K562 (cell line): ENCODE measurements around the gene SLC7A14. TPM values are rescaled to one million over a fixed set of nuclear protein-coding genes. Genes with fewer than 3 reads are reported as not detected.

Experiments
- ATAC-seq: fragments of 200-7000 bp; cut with Tn5 transposase; 3 replicates; pipeline ENCODE4 v1.9.1; 2020; ENCODE audit warnings: moderate library complexity
- BruUV-seq: library from RNA; stranded (reverse); fragments of 400-500 nt; replicated peaks from 2 replicates; lab custom pipeline; 2021; lab: Mats Ljungman, UMichigan
- CTCF ChIA-PET: fragments of 300-600 bp; formaldehyde crosslinking; extraction: SDS; loops from one replicate; lab custom pipeline; 2021; ENCODE audit warnings: low intra/inter-chr PET ratio; lab: Yijun Ruan, JAX
- POLR2A ChIA-PET: fragments of 300-600, 350-650 bp; sonication (Branson Sonifier 250); formaldehyde crosslinking; extraction: SDS; loops from one replicate; lab custom pipeline; 2021; ENCODE audit warnings: antibody characterized with exemption, inconsistent platforms; lab: Yijun Ruan, JAX
- DNase-seq, 4 experiments: peaks; one replicate each; pipeline versions ENCODE4 v3.0.0 to v3.0.0-alpha.2; 2011 to 2018; ENCODE audit warnings: low spot score in 3 of 4, mixed read lengths in 3 of 4; ENCODE audit errors: extremely low read depth in 1 of 4
- FAIRE-seq: peaks from 2 replicates; lab custom pipeline; 2011; peaks lifted over from hg19 to GRCh38; lab: Jason Lieb, UNC
- H2AFZ ChIP-seq: 2 replicates; pipeline ENCODE4 v1.6.0; 2011; ENCODE audit warnings: low read depth, low read length, control low read depth, inconsistent platforms
- H3K27ac ChIP-seq: fragments of 200-600 bp; 3 replicates; pipeline ENCODE4 v1.8.0; 2011; ENCODE audit warnings: low read depth, mild to moderate bottlenecking, control low read depth, inconsistent platforms, low read length, moderate library complexity, mixed read lengths; ENCODE audit errors: extremely low read depth
- H3K27me3 ChIP-seq, 2 experiments: fragments of 300-600 bp in 1 of 2; 2 replicates in 1 of 2; 3 replicates in 1 of 2; pipeline versions ENCODE4 v1.6.0 to v1.8.0; 2011; ENCODE audit warnings: inconsistent platforms in 2 of 2, low read length in 2 of 2, mild to moderate bottlenecking in 1 of 2, mixed read lengths in 1 of 2, moderate library complexity in 1 of 2; ENCODE audit not compliant: control insufficient read depth in 2 of 2, insufficient read depth in 2 of 2
- H3K36me3 ChIP-seq: fragments of 300-600 bp; 3 replicates; pipeline ENCODE4 v1.8.0; 2011; ENCODE audit warnings: mild to moderate bottlenecking, low read length, inconsistent platforms; ENCODE audit not compliant: control insufficient read depth, insufficient read depth
- H3K4me1 ChIP-seq, 2 experiments: fragments of 200-600 bp in 1 of 2; replicated peaks in 1 of 2; 2 replicates in 1 of 2; 3 replicates in 1 of 2; pipeline versions ENCODE4 v1.5.1 to v1.8.0; 2011; ENCODE audit warnings: inconsistent platforms in 2 of 2, low read length in 2 of 2, mild to moderate bottlenecking in 1 of 2, mixed read lengths in 1 of 2, moderate library complexity in 1 of 2; ENCODE audit not compliant: control insufficient read depth in 2 of 2, insufficient read depth in 2 of 2
- H3K4me2 ChIP-seq: 2 replicates; pipeline ENCODE4 v1.6.1; 2011; ENCODE audit warnings: low read length, control low read depth, inconsistent platforms, mixed read lengths; ENCODE audit not compliant: insufficient read depth
- H3K4me3 ChIP-seq: fragments of 200-600 bp; sonication (generic), shearing (Covaris generic); 2 replicates; pipeline ENCODE4 v1.5.1; 2016; ENCODE audit warnings: control low read depth, inconsistent platforms
- H3K79me2 ChIP-seq: fragments of 200-600 bp; 3 replicates; pipeline ENCODE4 v1.8.0; 2011; ENCODE audit warnings: low read length, inconsistent platforms; ENCODE audit not compliant: control insufficient read depth, insufficient read depth
- H3K9ac ChIP-seq, 2 experiments: 2 replicates each; pipeline versions ENCODE4 v1.6.0 to v1.6.1; 2011; ENCODE audit warnings: low read depth in 2 of 2, low read length in 2 of 2, control low read depth in 1 of 2, inconsistent platforms in 1 of 2, mild to moderate bottlenecking in 1 of 2, mixed read lengths in 1 of 2; ENCODE audit not compliant: insufficient read depth in 1 of 2
- H3K9me1 ChIP-seq: one replicate; pipeline ENCODE4 v1.6.0; 2011; ENCODE audit warnings: inconsistent platforms, mild to moderate bottlenecking, low read length, moderate library complexity; ENCODE audit not compliant: control insufficient read depth, insufficient read depth
- H3K9me3 ChIP-seq: replicated peaks from 2 replicates; pipeline ENCODE4 v1.5.1; 2011; ENCODE audit warnings: low read depth, low read length, inconsistent platforms; ENCODE audit not compliant: control insufficient read depth, insufficient read depth
- H4K20me1 ChIP-seq: replicated peaks from 2 replicates; pipeline ENCODE4 v1.6.1; 2011; ENCODE audit warnings: low read length, inconsistent platforms, mixed read lengths; ENCODE audit not compliant: control insufficient read depth, insufficient read depth
- CHAMP1 ChIP-seq: fragments of 450-650 bp; IDR thresholded peaks from 2 replicates; pipeline ENCODE4 v1.6.1; 2016; ENCODE audit warnings: mild to moderate bottlenecking
- CUX1 ChIP-seq: fragments of 200-800 bp; sonication (Bioruptor generic); IDR thresholded peaks from 2 replicates; pipeline ENCODE4 v1.6.1; 2016; ENCODE audit warnings: missing genetic modification characterization, missing compliant biosample characterization
- MYNN ChIP-seq, 2 experiments: sonication (generic); formaldehyde crosslinking in 1 of 2; IDR thresholded peaks; 2 replicates each; pipeline versions ENCODE4 v1.5.0 to v1.6.1; 2016 to 2020; ENCODE audit warnings: antibody characterized with exemption in 1 of 2, missing genetic modification reagents in 1 of 2
- PATZ1 ChIP-seq: fragments of 250-450 bp; sonication (Bioruptor Pico); IDR thresholded peaks from 2 replicates; pipeline ENCODE4 v1.5.0; 2020; ENCODE audit warnings: mild to moderate bottlenecking, borderline replicate concordance
- UBTF ChIP-seq, 2 experiments: IDR thresholded peaks; 2 replicates each; pipeline ENCODE4 v1.6.1; 2012; ENCODE audit warnings: improper control_type of control experiment in 2 of 2, low read depth in 2 of 2, low read length in 2 of 2, borderline replicate concordance in 1 of 2
- WGBS: fragments of 100-300 bp; shearing (Covaris generic); methylation state at CpG from one replicate; pipeline ENCODE4 v1.1.6; 2016; ENCODE audit warnings: low coverage, mixed read lengths; ENCODE audit not compliant: insufficient coverage; ENCODE audit errors: missing lambda C conversion rate; 5-methylcytosine and 5-hydroxymethylcytosine counted together
- in situ Hi-C: fragments of 300-500 bp; cut with MboI; formaldehyde crosslinking; loops from 4 replicates; pipeline ENCODE4 v1.15.0; 2018; ENCODE audit warnings: inconsistent platforms, mixed read lengths
- intact Hi-C: fragments of 100-400 bp; cut with micrococcal nuclease; formaldehyde crosslinking; loops from 2 replicates; pipeline ENCODE4 v1.14.2; 2022
- polyA plus RNA-seq, 8 experiments: library from polyadenylated mRNA; depleted of rRNA in 4 of 8; stranded (reverse) in 5 of 8; unstranded in 3 of 8; fragments of >200 nt; fragmentation: Nextera tagmentation in 2 of 8; fragmentation: Illumina TruSeq in 1 of 8; extraction: Ambion mirVana in 2 of 8; extraction: Trizol in 1 of 8; gene quantifications; 2 replicates each; pipeline versions ENCODE4 v1.2.1 to v1.2.3, GENCODE V29; 2011 to 2014; ENCODE audit warnings: inconsistent platforms in 1 of 8, missing spikeins in 1 of 8
- total RNA-seq, 7 experiments: library from RNA; depleted of rRNA in 6 of 7; stranded (reverse); fragments of >200 nt in 6 of 7; fragmentation: Illumina TruSeq in 2 of 7; extraction: Trizol in 2 of 7; gene quantifications; 2 replicates each; pipeline versions ENCODE4 v1.2.1 to v1.2.3, GENCODE V29; 2011 to 2021; ENCODE audit warnings: low replicate concordance in 1 of 7

The SLC7A14 gene
- total and polyA plus RNA-seq, 9 of the 15 experiments (the other 6 are each of a cell fraction or from before 2014, with no cell fraction given): not detected

- WGBS: 73% methylated on average over 3 of the region's 3 CpGs
- in situ Hi-C loops: no loop called here
- no peaks in the 10 kb centered on the region for H3K9me3 ChIP-seq
- no peaks in the 10 kb centered on the region for H3K79me2 ChIP-seq
- no peak overlapping the region; the same call in 1 of the 2 replicates for H3K4me2 ChIP-seq
- intact Hi-C loops: no loop called here
- no peaks in the 10 kb centered on the region for H3K9me1 ChIP-seq
- H3K4me1 ChIP-seq: no peaks in the 10 kb centered on the region; a peak in 1 of 5 replicates
- no TSS peak for BruUV-seq
- ChIA-PET CTCF (no interaction called here), POLR2A (interaction anchor here (0.6 to 1.2 kb wide), 5 partner anchors 9 to 620 kb away, joined by 3 to 6 read pairs (median 3); no protein-coding TSS in a partner anchor)
- no peak overlapping the region for H3K4me3 ChIP-seq
- H3K27me3 ChIP-seq: no peaks in the 10 kb centered on the region
- H2AFZ ChIP-seq: peak overlapping the region; percentile 52; the same call in 1 of the 2 replicates
- no peaks in the 10 kb centered on the region for H3K36me3 ChIP-seq
- H4K20me1 ChIP-seq: no peaks in the 10 kb centered on the region
- DNase-seq (no peak), FAIRE-seq (no peak), ATAC-seq (no peak)
- H3K27ac ChIP-seq: no peak overlapping the region
- no peak overlapping the region for H3K9ac ChIP-seq
- TF ChIP-seq MYNN (IDR thresholded peaks at IDR 0.05) (no peak), MYNN (CRISPR knock-in tag; IDR thresholded peaks at IDR 0.05) (no peak), CHAMP1 (no peak), CUX1 (CRISPR knock-in tag) (no peak), PATZ1 (CRISPR knock-in tag) (no peak), UBTF (IDR thresholded peaks at IDR 0.05; ENCODE audit: borderline replicate concordance in 1 of 2, low read depth in 2 of 2, low read length in 2 of 2) (no peak)
Measured at GRCh38 chr3:170448584-170448983, 137.3 kb downstream of the SLC7A14 start.
